C4-2B (cell line): ENCODE measurements around the gene AGR3.

Experiments used
- ZFX ChIP-seq: fragments of 450-650 bp; IDR thresholded peaks from 2 replicates; pipeline ENCODE4 v1.6.1; 2017
- TF ChIP-seq, protein P1 (sequence below): fragments of 450-650 bp; conservative IDR thresholded peaks from 2 replicates; pipeline ENCODE4 v1.5.1; 2017; ENCODE audit warnings: mild to moderate bottlenecking

DNA sequence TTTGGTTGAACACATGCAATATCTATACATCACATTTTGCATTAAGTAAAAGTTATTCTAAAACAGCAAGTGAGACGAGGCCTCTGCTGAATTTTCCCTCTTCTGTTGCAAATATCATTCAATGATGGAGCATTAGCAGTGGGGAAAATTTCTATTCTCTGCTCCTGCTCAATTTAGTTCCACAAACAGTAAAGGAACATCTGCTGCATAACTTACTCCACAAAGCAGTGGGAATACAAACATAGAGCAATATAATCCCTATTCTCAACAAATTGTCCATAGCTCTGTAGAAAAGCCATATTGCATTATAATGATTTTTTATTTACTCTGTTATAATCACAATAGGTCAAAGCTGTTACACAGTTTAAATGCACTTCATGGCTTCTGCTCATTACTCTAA, 5.9 kb downstream of the AGR3 start:
- TF ChIP-seq ZFX = no peak
- TF ChIP-seq, protein P1, sequence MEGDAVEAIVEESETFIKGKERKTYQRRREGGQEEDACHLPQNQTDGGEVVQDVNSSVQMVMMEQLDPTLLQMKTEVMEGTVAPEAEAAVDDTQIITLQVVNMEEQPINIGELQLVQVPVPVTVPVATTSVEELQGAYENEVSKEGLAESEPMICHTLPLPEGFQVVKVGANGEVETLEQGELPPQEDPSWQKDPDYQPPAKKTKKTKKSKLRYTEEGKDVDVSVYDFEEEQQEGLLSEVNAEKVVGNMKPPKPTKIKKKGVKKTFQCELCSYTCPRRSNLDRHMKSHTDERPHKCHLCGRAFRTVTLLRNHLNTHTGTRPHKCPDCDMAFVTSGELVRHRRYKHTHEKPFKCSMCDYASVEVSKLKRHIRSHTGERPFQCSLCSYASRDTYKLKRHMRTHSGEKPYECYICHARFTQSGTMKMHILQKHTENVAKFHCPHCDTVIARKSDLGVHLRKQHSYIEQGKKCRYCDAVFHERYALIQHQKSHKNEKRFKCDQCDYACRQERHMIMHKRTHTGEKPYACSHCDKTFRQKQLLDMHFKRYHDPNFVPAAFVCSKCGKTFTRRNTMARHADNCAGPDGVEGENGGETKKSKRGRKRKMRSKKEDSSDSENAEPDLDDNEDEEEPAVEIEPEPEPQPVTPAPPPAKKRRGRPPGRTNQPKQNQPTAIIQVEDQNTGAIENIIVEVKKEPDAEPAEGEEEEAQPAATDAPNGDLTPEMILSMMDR = no peak
